ENCODE measurements around the gene SDK1.

SDK1 gene

DNA sequence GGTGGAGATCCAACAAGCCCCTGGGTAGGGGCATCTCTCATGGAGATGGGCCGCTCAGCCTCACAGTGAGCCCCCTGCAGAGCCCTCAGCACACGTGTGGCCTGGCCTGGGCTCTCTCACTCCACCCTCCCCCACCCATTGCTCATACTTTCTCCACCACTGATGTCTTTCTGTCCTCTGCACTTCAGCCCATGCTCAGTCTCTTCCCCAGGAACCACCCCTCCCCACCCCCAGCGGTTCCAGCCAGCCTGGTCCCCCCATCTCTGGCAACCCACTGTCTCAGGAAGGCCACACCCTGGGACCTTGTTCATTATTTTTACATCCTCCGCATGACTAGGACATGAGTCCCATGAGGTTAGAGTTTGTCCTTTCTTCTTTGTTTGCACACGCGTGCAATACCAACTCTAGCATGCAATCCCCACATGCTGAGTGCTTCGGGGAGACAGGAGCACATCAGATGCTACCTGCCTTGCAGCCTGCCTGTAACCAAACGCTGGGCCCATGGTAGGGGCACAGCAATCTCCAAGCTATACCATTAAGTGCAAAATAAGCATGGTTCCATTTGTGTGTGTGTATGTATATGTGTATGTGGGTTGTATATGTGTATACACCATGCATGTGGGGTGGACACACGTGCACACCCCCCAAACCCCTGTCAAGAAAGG, 972.6 kb downstream of the SDK1 start:
- Histone ChIP-seq H3K27ac (ENCODE audit: low read depth, low read length) (no peak overlapping the region), H3K27me3 (ENCODE audit: control insufficient read depth in 5 of 5, insufficient read depth in 4 of 5, low read length in 5 of 5) (peaks cover 0 to 5% (median 0%) of the 10 kb centered on the region in 5 donors), H3K4me1 (ENCODE audit: control insufficient read depth in 5 of 5, insufficient read depth in 5 of 5, low read length in 5 of 5) (no peaks in the 10 kb centered on the region), H3K9me3 (ENCODE audit: control insufficient read depth in 5 of 5, low read length in 5 of 5) (peaks cover 4 to 9% (median 7%) of the 10 kb centered on the region in 5 donors), H3K4me3 (ENCODE audit: low read depth in 1 of 5, low read length in 5 of 5) (no peak overlapping the region), H3K9ac (ENCODE audit: low read length in 5 of 5) (no peak overlapping the region), H3K36me3 (ENCODE audit: control insufficient read depth in 5 of 5, insufficient read depth in 5 of 5, low read length in 5 of 5) (no peaks in the 10 kb centered on the region)

DNA sequence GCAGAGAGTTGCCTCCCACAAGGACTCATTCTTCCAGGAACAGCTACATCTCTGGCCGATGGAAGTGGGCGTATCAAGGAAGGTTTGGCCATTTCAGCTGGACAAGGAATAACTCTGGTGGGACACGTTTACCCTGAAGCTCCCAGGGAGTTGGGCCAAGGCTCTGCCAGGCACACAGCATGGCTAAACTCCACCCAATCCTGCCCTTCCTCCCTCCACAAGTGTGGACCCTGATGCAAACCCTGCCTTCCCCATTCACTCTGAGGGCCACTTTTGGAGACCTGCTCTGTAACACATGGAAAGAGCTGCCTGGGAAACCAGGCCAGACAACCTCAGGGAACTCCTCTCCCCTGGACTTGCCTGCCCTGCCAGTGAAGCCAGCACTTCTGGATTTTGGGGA, 973.2 kb downstream of the SDK1 start:
- no peaks in the 10 kb centered on the region for H3K36me3 ChIP-seq (ENCODE audit: control insufficient read depth in 5 of 5, insufficient read depth in 5 of 5, low read length in 5 of 5)
- H3K9ac ChIP-seq (ENCODE audit: low read length in 5 of 5): no peak overlapping the region
- no peak overlapping the region for H3K27ac ChIP-seq (ENCODE audit: low read depth, low read length)
- no peaks in the 10 kb centered on the region for H3K4me1 ChIP-seq (ENCODE audit: control insufficient read depth in 5 of 5, insufficient read depth in 5 of 5, low read length in 5 of 5)
- no peak overlapping the region for H3K4me3 ChIP-seq (ENCODE audit: low read depth in 1 of 5, low read length in 5 of 5)
- peaks cover 4 to 9% (median 7%) of the 10 kb centered on the region in 5 donors for H3K9me3 ChIP-seq (ENCODE audit: control insufficient read depth in 5 of 5, low read length in 5 of 5)
- H3K27me3 ChIP-seq (ENCODE audit: control insufficient read depth in 5 of 5, insufficient read depth in 4 of 5, low read length in 5 of 5): peaks cover 0 to 5% (median 0%) of the 10 kb centered on the region in 5 donors

DNA sequence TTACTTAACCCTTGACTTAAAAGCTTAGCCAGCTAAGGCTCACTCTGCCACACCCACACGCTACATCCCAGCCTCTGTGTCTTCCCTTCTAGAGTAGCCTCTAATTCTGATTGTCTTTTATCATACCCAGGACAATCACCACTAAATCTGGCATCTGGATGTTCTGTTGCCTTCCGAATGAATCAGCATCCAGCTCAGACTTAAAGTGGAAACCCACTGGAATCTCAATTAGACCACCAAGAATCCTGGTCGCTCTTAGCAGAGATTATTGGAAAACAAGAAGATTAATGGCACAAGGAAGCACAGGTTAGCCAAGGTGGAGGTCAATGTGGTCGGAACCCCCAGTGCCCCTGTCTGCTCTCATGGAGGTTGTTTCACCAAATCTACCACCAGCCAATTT, 976.9 kb downstream of the SDK1 start:
- H3K27ac ChIP-seq (ENCODE audit: low read depth, low read length): no peak overlapping the region
- no peak overlapping the region for H3K4me3 ChIP-seq (ENCODE audit: low read depth in 1 of 5, low read length in 5 of 5)
- H3K9me3 ChIP-seq (ENCODE audit: control insufficient read depth in 5 of 5, low read length in 5 of 5): peaks cover 4 to 9% (median 7%) of the 10 kb centered on the region in 5 donors
- H3K4me1 ChIP-seq (ENCODE audit: control insufficient read depth in 5 of 5, insufficient read depth in 5 of 5, low read length in 5 of 5): no peaks in the 10 kb centered on the region
- no peak overlapping the region for H3K9ac ChIP-seq (ENCODE audit: low read length in 5 of 5)
- H3K27me3 ChIP-seq (ENCODE audit: control insufficient read depth in 5 of 5, insufficient read depth in 4 of 5, low read length in 5 of 5): peaks cover 0 to 5% (median 0%) of the 10 kb centered on the region in 5 donors
- H3K36me3 ChIP-seq (ENCODE audit: control insufficient read depth in 5 of 5, insufficient read depth in 5 of 5, low read length in 5 of 5): no peaks in the 10 kb centered on the region

DNA sequence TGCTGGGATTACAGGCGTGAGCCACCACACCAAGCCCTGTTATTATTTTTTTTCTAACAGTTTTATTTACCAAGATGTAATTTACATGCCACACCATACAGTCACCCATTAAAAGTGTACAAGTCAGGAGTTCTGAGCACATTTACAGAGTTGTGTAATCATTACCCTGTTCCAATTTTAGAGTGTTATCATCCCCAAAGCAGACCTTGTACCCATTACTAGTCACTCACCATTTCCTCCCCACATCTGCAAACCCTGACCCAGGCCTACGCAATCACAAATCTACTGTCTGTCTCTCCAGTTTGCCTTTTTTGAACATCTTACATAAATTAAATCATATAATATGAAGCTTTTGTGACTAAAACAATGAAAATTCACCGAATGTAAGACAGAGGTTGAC, 978.2 kb downstream of the SDK1 start:
- no peak overlapping the region for H3K9ac ChIP-seq (ENCODE audit: low read length in 5 of 5)

DNA sequence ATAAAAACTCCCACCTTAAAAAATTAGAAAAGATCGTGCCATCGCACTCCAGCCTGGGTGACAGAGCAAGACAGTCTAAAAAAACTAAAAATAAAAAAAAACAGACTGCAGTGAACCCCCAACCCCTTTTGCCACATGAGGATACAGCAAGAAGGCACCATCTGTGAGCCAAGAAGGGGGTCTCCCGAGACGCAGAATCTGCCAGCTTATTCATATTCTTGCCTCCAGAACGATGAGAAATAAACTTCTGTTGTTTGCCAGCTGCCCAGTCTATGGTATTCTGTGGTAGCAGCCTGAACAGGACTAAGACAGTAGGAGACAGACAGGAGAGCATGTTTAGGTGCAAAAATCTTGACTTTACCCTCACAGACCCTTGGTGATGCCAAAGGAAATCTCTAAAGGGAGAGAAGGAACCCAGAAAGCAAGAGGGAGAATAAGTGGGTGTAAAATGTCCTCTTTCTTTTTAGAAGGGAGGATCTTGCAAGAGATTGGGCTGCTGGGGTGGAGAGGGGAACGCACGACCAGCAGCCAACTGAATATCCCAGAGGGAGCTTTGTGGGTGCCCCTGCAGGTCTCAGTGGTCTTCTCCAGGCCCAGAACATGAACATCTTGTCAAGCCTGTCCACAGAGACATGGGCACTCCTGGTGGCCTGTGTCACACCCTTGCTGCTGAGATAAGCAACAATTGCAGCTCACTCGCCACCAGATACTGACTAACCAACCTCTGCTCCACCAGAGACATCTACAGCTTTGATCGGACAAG, 980.4 kb downstream of the SDK1 start:
- H3K36me3 ChIP-seq (ENCODE audit: control insufficient read depth in 5 of 5, insufficient read depth in 5 of 5, low read length in 5 of 5): no peaks in the 10 kb centered on the region
- H3K27ac ChIP-seq (ENCODE audit: low read depth, low read length): no peak overlapping the region
- H3K4me3 ChIP-seq (ENCODE audit: low read depth in 1 of 5, low read length in 5 of 5): no peak overlapping the region
- no peak overlapping the region for H3K9ac ChIP-seq (ENCODE audit: low read length in 5 of 5)
- no peaks in the 10 kb centered on the region for H3K27me3 ChIP-seq (ENCODE audit: control insufficient read depth in 5 of 5, insufficient read depth in 4 of 5, low read length in 5 of 5)
- peaks cover 0 to 8% (median 0%) of the 10 kb centered on the region in 5 donors for H3K4me1 ChIP-seq (ENCODE audit: control insufficient read depth in 5 of 5, insufficient read depth in 5 of 5, low read length in 5 of 5)
- H3K9me3 ChIP-seq (ENCODE audit: control insufficient read depth in 5 of 5, low read length in 5 of 5): no peaks in the 10 kb centered on the region

More for the DNA sequence above, 978.2 kb downstream of the SDK1 start:
- Histone ChIP-seq H3K4me3 (ENCODE audit: low read depth in 1 of 5, low read length in 5 of 5) (no peak overlapping the region), H3K9me3 (ENCODE audit: control insufficient read depth in 5 of 5, low read length in 5 of 5) (peaks cover 3 to 5% (median 4%) of the 10 kb centered on the region in 5 donors), H3K4me1 (ENCODE audit: control insufficient read depth in 5 of 5, insufficient read depth in 5 of 5, low read length in 5 of 5) (no peaks in the 10 kb centered on the region), H3K27me3 (ENCODE audit: control insufficient read depth in 5 of 5, insufficient read depth in 4 of 5, low read length in 5 of 5) (no peaks in the 10 kb centered on the region), H3K27ac (ENCODE audit: low read depth, low read length) (no peak overlapping the region), H3K36me3 (ENCODE audit: control insufficient read depth in 5 of 5, insufficient read depth in 5 of 5, low read length in 5 of 5) (no peaks in the 10 kb centered on the region)

DNA sequence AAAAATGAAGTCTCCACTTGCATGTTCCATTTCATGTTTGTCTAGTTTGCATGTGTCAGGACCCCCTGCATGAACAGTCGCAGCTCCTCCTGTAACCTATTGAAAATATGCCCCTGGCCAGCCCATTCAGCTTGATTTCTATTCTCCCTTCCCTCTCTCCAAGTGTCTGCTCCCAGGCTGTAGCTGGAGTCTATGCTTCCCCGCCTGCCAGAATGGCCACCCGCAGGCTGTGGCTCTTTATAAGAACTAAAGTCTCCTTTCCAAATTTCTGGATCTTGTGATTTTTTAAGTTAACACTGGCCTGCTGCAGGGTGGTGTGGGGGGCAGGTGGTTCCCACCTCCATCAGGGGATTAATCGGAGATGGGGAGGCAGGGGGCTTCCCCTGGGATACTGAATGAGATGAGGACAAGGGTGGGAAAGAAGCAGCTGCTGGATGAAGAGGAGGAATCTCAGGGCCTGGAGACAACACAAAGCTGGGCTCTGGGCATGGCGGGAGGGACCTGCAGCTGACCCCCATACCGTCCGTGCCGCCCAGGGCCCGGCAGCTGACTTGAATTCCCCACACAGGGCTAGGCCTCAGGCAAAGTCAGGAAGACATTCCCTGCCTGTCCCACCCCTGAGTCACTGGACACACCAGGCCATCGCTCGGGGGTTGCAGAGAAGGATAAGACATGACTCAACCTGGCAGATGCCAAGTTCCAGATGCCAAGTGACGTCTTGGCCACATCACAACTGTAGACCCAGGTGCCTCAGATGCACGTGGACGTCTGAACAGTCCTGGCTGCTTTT, 981.6 kb downstream of the SDK1 start:
- no peak overlapping the region for H3K27ac ChIP-seq (ENCODE audit: low read depth, low read length)
- no peaks in the 10 kb centered on the region for H3K9me3 ChIP-seq (ENCODE audit: control insufficient read depth in 5 of 5, low read length in 5 of 5)
- peaks cover 0 to 12% (median 0%) of the 10 kb centered on the region in 5 donors for H3K4me1 ChIP-seq (ENCODE audit: control insufficient read depth in 5 of 5, insufficient read depth in 5 of 5, low read length in 5 of 5)
- no peak overlapping the region for H3K4me3 ChIP-seq (ENCODE audit: low read depth in 1 of 5, low read length in 5 of 5)
- H3K36me3 ChIP-seq (ENCODE audit: control insufficient read depth in 5 of 5, insufficient read depth in 5 of 5, low read length in 5 of 5): no peaks in the 10 kb centered on the region
- no peaks in the 10 kb centered on the region for H3K27me3 ChIP-seq (ENCODE audit: control insufficient read depth in 5 of 5, insufficient read depth in 4 of 5, low read length in 5 of 5)
- H3K9ac ChIP-seq (ENCODE audit: low read length in 5 of 5): no peak overlapping the region

DNA sequence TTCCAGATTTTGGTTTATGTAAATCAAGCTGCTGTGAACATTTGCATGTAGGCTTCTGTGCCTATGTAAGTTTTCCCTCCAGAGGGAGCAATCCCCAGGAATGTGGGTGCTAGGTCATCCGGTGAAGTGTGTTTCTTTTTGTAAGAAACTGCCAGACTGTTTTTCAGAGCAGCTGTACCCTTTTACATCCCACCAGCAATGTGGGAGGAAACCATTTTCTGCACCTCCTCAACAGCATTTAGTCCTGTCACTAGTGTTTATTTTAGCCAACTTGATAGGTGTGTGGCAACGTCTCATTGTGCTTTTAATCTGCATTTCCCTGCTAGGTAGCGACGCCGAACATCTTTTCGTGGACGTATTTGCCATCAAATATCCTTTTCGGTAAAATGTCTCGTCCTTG, 985.3 kb downstream of the SDK1 start:
- Histone ChIP-seq H3K4me1 (ENCODE audit: control insufficient read depth in 5 of 5, insufficient read depth in 5 of 5, low read length in 5 of 5) (peaks cover 0 to 12% (median 0%) of the 10 kb centered on the region in 5 donors), H3K27ac (ENCODE audit: low read depth, low read length) (no peak overlapping the region), H3K4me3 (ENCODE audit: low read depth in 1 of 5, low read length in 5 of 5) (no peak overlapping the region), H3K27me3 (ENCODE audit: control insufficient read depth in 5 of 5, insufficient read depth in 4 of 5, low read length in 5 of 5) (no peaks in the 10 kb centered on the region), H3K36me3 (ENCODE audit: control insufficient read depth in 5 of 5, insufficient read depth in 5 of 5, low read length in 5 of 5) (no peaks in the 10 kb centered on the region), H3K9me3 (ENCODE audit: control insufficient read depth in 5 of 5, low read length in 5 of 5) (peaks cover 0 to 7% (median 0%) of the 10 kb centered on the region in 5 donors), H3K9ac (ENCODE audit: low read length in 5 of 5) (no peak overlapping the region)

DNA sequence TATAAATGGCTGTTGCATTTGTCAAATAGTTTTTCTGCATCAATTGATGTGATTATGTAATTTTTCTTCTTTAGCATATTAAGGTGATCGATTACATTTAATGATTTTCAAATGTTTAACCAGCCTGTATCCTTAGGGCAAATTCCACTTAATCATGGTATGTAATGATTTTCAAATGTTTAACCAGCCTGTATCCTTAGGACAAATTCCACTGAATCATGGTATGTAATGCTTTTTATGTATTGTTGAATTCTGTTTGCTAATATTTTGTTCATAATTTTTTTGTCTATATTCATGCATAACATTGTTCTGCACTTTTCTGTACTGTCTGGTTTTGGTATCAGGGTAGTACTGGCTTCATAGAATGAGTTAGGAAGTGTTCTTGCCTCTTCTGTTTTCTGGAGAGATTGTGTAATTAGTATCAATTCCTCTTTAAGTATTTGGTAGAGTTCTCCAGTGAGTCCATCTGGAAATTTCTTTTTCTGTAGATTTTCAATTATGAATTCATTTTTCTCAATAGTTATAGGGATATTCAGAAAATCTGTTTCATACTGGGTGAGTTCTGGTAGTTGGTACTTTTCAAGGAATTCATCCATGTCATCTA, 987.8 kb downstream of the SDK1 start:
- Histone ChIP-seq H3K36me3 (ENCODE audit: control insufficient read depth in 5 of 5, insufficient read depth in 5 of 5, low read length in 5 of 5) (no peaks in the 10 kb centered on the region), H3K27ac (ENCODE audit: low read depth, low read length) (no peak overlapping the region), H3K4me3 (ENCODE audit: low read depth in 1 of 5, low read length in 5 of 5) (no peak overlapping the region), H3K9ac (ENCODE audit: low read length in 5 of 5) (no peak overlapping the region), H3K9me3 (ENCODE audit: control insufficient read depth in 5 of 5, low read length in 5 of 5) (peaks cover 5 to 26% (median 13%) of the 10 kb centered on the region in 5 donors), H3K4me1 (ENCODE audit: control insufficient read depth in 5 of 5, insufficient read depth in 5 of 5, low read length in 5 of 5) (peaks cover 0 to 12% (median 0%) of the 10 kb centered on the region in 5 donors), H3K27me3 (ENCODE audit: control insufficient read depth in 5 of 5, insufficient read depth in 4 of 5, low read length in 5 of 5) (no peaks in the 10 kb centered on the region)

DNA sequence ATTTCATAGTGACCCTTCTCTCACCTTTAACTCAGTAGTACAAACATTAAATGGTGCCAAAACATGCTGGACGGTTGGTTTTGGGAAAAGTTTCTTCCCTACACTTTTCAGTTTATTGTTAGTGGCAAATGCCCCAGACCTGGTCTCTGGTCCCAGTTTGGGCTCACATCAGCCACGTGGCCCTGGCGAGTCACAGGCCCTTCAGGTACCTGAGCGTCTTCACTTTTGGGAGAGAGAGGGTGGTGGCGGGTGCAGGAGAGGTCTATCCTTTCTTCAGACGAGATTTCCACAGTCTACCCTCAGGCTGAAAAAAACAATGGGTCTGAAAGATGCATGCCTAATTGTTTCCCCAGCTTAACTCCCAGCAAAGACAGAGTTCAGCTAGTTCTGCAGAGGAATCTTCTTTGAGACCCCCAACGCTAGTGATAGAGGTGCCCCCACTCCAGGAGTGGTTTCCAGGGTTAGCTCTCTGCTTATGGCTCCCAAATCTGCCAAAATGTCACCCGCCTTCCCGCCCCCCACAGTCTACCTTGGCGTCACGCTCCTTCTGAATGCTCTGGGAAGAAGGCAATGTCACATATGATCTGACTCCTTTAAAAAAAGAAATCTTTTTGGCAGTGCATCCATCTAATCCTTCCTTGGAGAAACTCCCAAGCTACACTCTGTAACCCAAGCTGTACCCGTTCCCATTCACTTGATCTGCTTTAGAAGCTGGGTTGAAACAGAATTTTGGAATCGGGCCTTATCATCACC, 996.3 kb downstream of the SDK1 start:
- Histone ChIP-seq H3K27me3 (ENCODE audit: control insufficient read depth in 5 of 5, insufficient read depth in 4 of 5, low read length in 5 of 5) (peaks cover 0 to 3% (median 0%) of the 10 kb centered on the region in 5 donors), H3K4me1 (ENCODE audit: control insufficient read depth in 5 of 5, insufficient read depth in 5 of 5, low read length in 5 of 5) (no peaks in the 10 kb centered on the region), H3K9me3 (ENCODE audit: control insufficient read depth in 5 of 5, low read length in 5 of 5) (peaks cover 11 to 20% (median 15%) of the 10 kb centered on the region in 5 donors), H3K27ac (ENCODE audit: low read depth, low read length) (no peak overlapping the region), H3K36me3 (ENCODE audit: control insufficient read depth in 5 of 5, insufficient read depth in 5 of 5, low read length in 5 of 5) (no peaks in the 10 kb centered on the region), H3K4me3 (ENCODE audit: low read depth in 1 of 5, low read length in 5 of 5) (no peak overlapping the region), H3K9ac (ENCODE audit: low read length in 5 of 5) (no peak overlapping the region)

Data from subcutaneous abdominal adipose tissue (tissue), 5 donors.